NCI-H510A (cell line): Measurements from ENCODE around the gene LHX6.
A peak's percentile ranks its signal among the peaks of the same experiment; 100 is the strongest.

ENCODE experiments used
- DNase-seq: peaks from one replicate; lab custom pipeline; 2025; lab: John Stamatoyannopoulos, UW

Gene LHX6

DNA sequence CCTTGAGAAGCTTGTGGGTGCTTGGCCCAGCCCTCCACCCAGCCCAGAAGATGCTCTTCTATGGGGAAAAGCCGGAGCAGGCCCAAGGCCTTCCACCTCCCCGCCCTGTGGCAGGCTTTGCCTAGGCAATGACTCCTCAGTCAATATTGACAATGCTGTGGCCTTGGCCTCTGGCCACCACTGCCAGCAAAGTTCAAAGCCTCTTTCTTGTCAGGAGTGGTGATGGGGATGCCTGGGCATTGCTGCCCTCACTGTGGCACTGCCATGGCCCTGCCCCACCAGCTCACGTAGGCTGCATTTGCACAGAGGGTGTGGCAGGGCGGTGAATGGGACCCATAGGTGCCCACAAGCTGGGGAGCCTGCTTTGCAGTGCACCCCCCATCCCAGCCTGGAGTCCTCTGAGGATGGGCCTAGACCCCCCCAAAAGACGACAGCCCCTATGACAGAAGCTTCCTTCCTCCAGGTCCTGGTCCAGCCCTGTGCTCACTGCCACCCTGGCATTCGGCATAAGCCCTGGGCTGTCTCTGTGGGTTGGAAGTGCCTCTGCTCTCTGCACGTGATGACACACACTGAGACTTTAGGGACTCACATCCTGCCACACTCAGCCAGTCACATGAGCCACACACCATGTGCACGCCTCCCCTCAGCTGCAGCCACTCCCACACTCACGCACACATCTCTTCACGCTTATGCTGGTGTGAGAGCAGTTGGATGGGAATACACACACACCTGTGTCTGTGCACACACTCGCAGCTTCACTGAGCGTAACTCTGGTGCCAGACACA, 38.0 kb downstream of the LHX6 start:
- DNase-seq, result no peak

- DNase-seq, result no peak
Observed at GRCh38 chr9:122188369-122188768, 40.4 kb downstream of the LHX6 start.

DNA sequence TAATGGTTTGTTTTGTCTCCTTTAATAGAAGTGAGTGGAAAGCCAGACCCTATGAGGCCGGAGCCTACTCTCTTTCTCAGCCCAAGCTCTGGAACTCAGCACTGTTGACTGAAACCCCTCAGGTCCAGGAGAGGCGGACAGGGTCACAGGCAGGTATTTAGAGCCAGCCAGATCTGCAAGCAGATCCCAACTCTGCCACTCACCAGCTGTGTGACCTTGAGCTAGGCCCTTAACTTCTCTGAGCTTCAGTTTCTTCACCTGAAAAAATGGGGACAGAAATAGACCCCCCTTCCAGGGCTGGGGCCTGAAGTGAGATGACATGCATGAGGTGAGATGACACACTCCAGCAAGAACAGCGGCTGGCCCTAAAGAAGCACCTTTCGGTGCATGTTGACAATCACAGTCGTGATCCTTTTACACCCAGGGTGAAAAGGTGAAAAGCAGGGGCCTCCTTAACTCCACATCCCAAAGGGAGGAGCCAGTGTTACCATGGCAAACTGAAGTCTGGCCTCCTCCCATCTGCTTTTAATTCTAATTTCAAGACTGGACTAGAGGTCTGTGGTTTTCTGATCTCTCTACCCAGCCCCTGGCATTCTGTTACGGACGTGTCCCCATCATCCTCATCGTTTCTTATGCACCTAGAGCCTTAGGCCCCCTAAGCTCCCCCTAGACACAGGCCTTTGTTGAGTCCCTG, 41.8 kb downstream of the LHX6 start:
- no peak for DNase-seq

DNA sequence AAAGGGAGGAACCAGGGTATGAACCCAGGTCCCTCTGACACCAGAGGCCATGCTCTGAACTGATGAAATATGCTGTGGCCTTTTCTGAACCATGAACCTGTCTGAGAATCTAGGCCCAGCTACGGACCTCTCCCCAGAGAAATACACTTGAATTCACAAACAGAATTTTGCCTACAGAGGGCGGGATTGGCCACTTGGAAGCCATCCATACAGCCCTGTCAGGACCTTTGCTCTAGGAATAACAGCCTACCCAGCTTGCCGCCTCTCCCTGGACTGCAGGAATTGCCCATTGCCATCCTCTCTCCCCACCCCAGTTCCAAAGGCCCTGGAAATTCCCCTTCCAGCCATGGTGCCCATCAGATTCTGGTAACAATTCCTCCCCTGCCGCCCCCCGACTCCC, 42.5 kb downstream of the LHX6 start:
- no peak for DNase-seq

- DNase-seq, result no peak
Observed at GRCh38 chr9:122184551-122184950, 44.2 kb downstream of the LHX6 start.

- DNase-seq, result no peak
Observed at GRCh38 chr9:122183501-122183900, 45.3 kb downstream of the LHX6 start.

GRCh38 chr9:122180633-122181032, 48.1 kb downstream of the LHX6 start:
- no peak for DNase-seq

- DNase-seq, result no peak
Observed at GRCh38 chr9:122179690-122180074, 49.1 kb downstream of the LHX6 start.

- DNase-seq, result no peak
Observed at GRCh38 chr9:122179054-122179689, 49.6 kb downstream of the LHX6 start.

DNA sequence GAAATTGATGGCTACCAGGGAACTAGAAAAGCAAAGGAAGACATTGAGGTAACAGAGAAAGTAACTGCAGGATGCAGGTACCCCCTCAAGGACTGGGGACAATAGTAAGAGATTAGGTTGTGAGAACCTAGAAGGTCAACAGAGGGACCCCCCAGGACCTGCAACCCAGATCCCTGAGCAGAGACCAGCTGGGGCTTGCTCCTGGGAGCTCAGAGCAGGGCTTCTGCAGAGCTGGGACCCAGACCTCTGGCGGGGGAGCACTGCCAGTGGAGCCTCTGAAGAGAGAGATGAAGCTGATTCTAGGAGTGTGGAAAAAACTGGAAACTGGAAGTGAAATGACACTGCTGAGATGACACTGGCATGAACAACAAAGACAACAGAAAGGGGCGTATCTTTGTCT, 51.8 kb downstream of the LHX6 start:
- no peak for DNase-seq

DNA sequence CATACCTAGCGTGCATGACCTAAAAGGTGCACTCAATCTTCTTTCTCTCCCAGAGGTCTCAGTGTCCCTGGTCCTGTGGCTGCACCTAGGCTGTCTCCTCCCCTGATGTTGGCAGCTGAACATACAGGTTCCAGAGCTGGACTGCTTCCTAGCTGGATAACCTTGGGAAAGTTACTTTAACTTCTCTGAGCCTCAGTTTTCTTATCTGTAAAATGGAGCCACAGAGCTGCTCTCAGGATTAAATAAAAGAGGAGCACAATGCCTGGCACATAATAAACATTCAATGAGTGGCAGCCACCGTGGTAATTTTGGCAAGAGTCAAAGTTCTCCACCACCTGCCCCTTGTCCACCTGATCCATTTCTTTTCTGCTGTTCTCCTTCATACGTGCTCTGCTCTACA, 55.1 kb downstream of the LHX6 start:
- DNase-seq, result no peak

DNA sequence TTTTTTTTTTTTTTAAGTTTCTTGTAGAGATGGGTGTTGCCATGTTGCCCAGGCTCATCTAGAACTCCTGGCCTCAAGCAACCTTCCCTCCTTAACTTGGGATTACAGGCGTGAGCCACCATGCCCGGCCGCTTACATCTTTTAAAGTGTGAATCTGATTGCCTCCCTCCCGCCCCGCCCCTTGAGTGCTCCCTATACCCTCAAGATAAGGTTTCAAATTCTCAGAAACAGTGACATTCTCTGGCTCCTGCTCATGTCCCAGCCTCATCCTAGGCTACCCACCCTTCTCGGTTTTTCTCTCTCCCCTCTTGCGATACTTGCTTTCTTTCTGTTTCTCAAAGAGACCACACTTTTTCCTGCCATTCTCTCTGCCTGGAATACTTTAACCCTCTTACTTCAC, 56.6 kb downstream of the LHX6 start:
- DNase-seq, result no peak

DNA sequence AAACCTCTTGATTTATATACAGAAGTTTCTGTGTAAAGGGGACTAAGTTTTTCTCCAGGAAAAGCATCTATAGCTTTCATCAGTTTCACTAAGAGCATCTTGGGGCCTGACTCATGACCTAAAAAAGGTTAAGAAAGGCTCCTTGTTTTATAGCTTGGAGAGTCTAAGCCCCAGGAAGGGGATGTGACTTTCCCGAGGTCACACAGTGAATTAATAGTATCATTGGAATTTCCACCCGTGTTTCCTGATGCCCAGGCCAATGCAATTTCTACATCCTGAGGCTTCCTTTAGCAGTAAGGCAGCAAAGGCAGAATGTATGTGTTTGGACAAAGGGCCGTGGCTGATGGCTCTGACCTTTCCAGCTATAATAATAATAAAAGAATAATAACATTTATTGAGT, 60.4 kb downstream of the LHX6 start:
- DNase-seq, result no peak

- no peak for DNase-seq
Observed at GRCh38 chr9:122164286-122164685, 64.5 kb downstream of the LHX6 start.

GRCh38 chr9:122162415-122162814, 66.3 kb downstream of the LHX6 start:
- no peak for DNase-seq

- no peak for DNase-seq
Observed at GRCh38 chr9:122159925-122160246, 68.9 kb downstream of the LHX6 start.

GRCh38 chr9:122159026-122159924, 69.5 kb downstream of the LHX6 start, which contains the start of the genes MORN5 and NDUFA8:
Gene MORN5, plus strand, starts transcription at chr9:122159908. Its CDS starts 65 bp downstream, at chr9:122159973.
Gene NDUFA8, minus strand, starts transcription at chr9:122159779. Its CDS starts 102 bp downstream, at chr9:122159677.
- DNase-seq, result peak; percentile 84

DNA sequence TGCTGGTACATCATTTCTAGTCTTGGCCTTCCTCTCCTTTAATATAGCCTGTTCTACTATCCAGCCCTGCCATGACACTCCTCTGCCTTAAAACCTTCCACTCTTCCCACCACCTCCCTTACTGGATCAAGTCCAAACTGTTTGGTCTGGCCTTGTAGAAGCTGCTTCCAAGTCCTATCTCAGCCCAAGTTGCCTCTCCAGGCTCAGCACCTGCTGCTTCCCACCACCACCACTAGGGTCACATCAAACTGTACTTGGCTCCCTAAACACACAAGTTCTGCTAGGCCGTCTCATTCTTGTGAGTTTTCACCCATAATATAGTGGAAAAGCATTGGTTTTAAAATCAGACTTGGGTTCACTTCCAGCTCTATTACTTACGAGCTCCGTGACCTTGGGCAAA, 70.6 kb downstream of the LHX6 start:
- no peak for DNase-seq

DNA sequence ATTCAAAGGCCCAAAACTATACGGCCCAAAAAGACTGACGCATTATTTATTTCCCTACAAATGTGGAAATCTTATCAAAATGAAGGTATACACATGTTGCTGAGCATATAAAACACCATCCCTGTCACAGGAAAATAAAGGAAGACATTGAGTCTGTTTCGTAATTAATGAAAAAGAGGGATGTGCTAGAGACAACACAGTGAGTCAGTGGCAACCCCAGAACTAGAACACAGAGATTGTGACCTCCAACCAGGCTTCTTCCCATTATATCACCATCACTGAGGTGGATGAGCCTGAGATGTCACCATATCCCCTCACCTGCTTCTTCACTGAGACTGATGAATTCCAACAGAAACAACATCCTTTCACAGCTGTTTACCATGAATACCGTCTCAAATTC, 73.0 kb downstream of the LHX6 start:
- DNase-seq, result no peak
